GM12892 (cell line): Measurements from ENCODE around the gene SMO.
A peak's percentile ranks its signal among the peaks of the same experiment; 100 is the strongest.

ENCODE experiments used
- DNase-seq: peaks from one replicate; pipeline ENCODE4 v3.0.0; 2011; ENCODE audit not compliant: insufficient read length
- FAIRE-seq: peaks from 2 replicates; lab custom pipeline; 2011; peaks lifted over from hg19 to GRCh38; lab: Jason Lieb, UNC
- POLR2A ChIP-seq: IDR thresholded peaks from 2 replicates; pipeline ENCODE4 v1.6.1; 2011; ENCODE audit warnings: low read depth, low read length, control low read depth
- POLR2AphosphoS5 ChIP-seq: IDR thresholded peaks from 2 replicates; pipeline ENCODE4 v1.6.1; 2011; ENCODE audit warnings: low read depth, low read length, control low read depth
- TAF1 ChIP-seq: IDR thresholded peaks from 2 replicates; pipeline ENCODE4 v1.6.1; 2011; ENCODE audit warnings: low read depth, mild to moderate bottlenecking, control low read depth, low read length, borderline replicate concordance

Gene SMO

DNA sequence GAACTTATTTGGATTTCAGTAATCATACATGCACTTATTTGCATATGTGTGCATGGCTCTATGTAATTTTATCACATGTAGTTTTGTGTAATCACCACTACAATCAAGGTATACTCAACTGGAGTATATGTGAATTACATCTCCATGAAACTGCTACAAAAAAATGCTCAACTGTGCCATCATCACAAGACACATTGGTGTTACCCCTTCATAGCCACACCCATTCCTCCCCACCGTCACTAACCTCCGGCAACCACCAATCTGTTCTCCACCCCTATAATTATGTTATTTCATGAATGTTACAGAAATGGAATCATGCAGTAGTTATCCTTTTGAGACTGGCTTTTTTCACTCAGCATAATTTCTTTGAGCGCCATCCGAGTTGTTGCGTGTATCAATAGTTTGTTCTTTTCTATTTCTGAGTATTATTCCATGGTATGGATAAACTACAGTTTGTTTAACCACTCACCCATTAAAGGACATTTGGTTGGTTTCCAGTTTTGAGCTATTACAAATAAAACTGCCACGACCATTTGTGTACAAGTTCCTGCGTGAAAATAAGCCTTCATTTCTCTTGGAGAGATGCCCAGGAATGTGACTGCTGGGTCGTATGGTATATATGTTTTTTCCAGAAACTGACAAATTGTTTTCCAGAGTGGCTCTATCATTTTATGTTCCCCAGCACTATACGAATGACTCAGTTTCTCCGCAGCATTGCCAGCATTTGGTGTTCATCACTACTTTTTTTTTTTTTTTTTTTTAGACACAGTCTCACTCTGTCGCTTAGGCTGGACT is 11.3 kb upstream of the SMO start:
- DNase-seq = no peak
- FAIRE-seq = no peak
- TF ChIP-seq POLR2AphosphoS5 (no peak), POLR2A (no peak), TAF1 (no peak)

DNA sequence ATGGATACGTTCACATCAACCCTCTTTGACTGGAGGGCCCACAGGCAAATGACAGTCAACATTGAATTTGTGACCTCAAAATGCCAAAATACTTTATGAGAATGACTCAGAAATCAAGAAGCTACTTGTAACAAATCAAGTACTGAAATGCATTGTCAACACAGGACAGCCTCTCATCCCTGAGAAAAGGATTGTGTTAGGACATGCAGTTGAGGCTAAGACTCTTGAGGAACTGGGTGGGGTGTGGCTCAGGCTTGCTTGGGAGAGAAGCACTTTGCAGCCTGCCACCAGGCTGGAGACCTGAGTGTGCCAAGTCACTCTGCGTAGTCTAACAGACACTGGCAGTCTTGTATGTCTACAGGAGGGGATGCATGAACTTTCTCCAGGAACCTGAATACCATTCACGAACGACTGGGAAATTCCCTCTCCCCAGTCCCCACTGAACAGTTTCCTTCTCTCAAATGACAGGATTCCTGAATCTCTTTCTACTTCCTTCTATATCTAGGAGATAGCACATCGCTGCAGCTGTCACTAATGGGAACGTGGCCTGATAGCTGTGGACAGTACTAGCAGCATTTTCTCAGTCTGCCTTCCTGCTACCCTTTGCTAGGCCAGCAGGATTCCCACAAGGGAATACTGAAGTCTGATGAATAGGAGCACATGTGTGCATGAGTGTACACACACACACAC is 3.3 kb upstream of the SMO start:
- DNase-seq (no peak), FAIRE-seq (no peak)

GRCh38 chr7:129186749-129187260 is 1.6 kb upstream of the SMO start:
- FAIRE-seq (no peak), DNase-seq (no peak)

More for the DNA sequence above, 3.3 kb upstream of the SMO start:
- TF ChIP-seq TAF1 = no peak

DNA sequence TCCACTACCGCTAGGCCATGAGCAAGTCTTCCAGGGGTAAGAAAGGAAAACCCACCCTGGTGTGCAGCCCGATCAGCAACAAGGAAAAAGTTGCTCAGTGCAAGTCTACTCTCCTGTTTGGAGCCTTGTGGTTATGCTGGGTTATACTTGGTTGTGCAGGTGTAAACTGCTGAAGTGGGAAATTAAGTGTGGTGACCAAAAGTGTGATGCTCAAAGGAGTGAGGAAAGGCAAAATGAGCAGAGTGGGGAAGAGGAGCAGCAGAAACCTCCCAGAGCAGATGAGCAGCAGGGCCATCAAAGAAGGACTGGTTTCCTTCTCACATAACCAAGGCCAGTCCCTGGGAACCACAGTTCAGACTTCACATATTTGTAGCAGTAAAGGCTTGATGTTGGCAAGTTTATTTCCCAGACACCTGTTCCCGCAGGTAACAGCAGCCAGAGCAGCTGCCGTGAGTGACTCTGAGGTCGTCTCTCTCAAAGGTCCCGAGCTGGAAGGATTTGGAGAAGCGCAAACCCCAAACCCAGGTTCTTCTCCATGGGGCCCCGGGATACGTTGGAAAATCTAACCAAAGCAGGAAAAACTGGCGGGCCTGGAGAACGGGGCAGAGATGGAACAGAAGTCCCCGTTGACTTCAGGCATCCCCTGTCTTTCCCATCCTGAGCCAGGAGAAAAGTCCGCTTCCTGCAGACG is 607 bp upstream of the SMO start:
- FAIRE-seq (no peak), DNase-seq (no peak)
- TF ChIP-seq POLR2AphosphoS5 (no peak), TAF1 (no peak)

More at GRCh38 chr7:129186749-129187260, 1.6 kb upstream of the SMO start:
- no peak for TF ChIP-seq POLR2A
- no peak for TF ChIP-seq TAF1
- TF ChIP-seq POLR2AphosphoS5 = no peak

GRCh38 chr7:129188892-129189660 is 643 bp downstream of the SMO start:
- TF ChIP-seq POLR2A = no peak
- TF ChIP-seq POLR2AphosphoS5 = no peak
- TF ChIP-seq TAF1 = no peak
- DNase-seq = peak; percentile 42
- FAIRE-seq = no peak

DNA sequence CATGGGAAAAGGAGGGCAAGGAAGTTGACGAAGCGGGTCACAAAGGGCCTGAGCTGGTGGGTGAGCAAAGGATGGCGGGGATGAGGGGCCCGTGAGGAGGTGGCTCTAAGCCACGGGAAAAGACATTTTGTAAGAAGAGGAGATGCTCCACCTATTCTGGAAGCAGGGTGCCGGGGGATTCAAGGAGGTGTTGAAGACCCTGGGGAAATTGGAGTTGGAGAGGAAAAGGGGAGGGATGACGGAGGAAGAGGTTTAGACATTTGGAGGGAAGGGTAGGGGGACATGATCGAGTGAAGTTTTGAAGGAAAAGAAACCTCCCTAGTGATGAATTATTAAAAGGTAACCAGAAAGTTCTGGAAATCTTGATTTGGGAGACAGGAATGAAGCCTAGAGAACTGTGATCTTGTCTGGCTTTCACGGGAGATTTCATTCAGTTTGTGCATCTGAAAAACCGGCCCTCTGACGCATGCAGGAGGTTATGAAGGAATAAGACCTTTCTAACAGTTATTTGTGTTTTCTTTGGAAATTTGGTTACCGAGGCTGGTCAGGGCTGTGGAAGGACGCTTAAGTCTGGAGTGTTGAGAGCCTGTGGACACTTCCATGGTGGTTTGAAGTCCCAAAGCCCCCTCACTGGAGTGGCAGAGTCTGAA is 1.4 kb downstream of the SMO start:
- FAIRE-seq = no peak
- TF ChIP-seq POLR2A = no peak
- TF ChIP-seq TAF1 = no peak
- no peak for TF ChIP-seq POLR2AphosphoS5
- DNase-seq = no peak

- DNase-seq = no peak
- no peak for FAIRE-seq
- no peak for TF ChIP-seq TAF1
- no peak for TF ChIP-seq POLR2AphosphoS5
- TF ChIP-seq POLR2A = no peak
Measured at GRCh38 chr7:129191272-129191671, 2.8 kb downstream of the SMO start.

DNA sequence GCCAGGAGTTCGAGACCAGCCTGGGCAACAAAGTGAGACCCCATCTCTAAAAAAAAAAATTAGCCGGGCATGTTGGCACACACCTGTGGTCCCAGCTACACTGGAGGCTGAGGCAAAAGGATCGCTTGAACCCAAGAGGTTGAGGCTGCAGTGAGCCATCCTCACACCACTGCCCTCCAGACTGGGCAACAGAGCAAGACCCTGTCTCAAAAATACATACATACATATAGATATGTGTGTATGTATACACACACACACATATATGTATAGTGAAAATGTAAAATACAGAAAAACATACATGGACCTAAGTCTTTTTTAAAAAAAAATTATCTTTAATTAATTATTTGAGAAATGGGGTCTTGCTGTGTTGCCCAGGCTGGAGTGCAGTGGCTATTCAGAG is 5.5 kb downstream of the SMO start:
- TF ChIP-seq POLR2A = no peak
- no peak for TF ChIP-seq POLR2AphosphoS5
- TF ChIP-seq TAF1 = no peak
- FAIRE-seq = no peak
- no peak for DNase-seq

GRCh38 chr7:129197771-129198170 is 9.3 kb downstream of the SMO start:
- FAIRE-seq (no peak), DNase-seq (no peak)
- no peak for TF ChIP-seq TAF1
- TF ChIP-seq POLR2AphosphoS5 = no peak
- TF ChIP-seq POLR2A = no peak

- no peak for FAIRE-seq
- DNase-seq = no peak
- TF ChIP-seq TAF1 (no peak), POLR2AphosphoS5 (no peak), POLR2A (no peak)
Measured at GRCh38 chr7:129199406-129199805, 11.0 kb downstream of the SMO start.
